ENCODE measurements around the gene FAM50B.

- TF ChIP-seq, protein P1, sequence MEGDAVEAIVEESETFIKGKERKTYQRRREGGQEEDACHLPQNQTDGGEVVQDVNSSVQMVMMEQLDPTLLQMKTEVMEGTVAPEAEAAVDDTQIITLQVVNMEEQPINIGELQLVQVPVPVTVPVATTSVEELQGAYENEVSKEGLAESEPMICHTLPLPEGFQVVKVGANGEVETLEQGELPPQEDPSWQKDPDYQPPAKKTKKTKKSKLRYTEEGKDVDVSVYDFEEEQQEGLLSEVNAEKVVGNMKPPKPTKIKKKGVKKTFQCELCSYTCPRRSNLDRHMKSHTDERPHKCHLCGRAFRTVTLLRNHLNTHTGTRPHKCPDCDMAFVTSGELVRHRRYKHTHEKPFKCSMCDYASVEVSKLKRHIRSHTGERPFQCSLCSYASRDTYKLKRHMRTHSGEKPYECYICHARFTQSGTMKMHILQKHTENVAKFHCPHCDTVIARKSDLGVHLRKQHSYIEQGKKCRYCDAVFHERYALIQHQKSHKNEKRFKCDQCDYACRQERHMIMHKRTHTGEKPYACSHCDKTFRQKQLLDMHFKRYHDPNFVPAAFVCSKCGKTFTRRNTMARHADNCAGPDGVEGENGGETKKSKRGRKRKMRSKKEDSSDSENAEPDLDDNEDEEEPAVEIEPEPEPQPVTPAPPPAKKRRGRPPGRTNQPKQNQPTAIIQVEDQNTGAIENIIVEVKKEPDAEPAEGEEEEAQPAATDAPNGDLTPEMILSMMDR (conservative IDR thresholded peaks at IDR 0.05), result no peak
- TF ChIP-seq ZFX (IDR thresholded peaks at IDR 0.05), result no peak
Observed at GRCh38 chr6:3805448-3806123, 43.6 kb upstream of the FAM50B start.
